GM21423 (cell line): Measurements from ENCODE around the gene TRIP13.

ENCODE experiments used
- ATAC-seq: cut with Tn5 transposase; IDR thresholded peaks from one replicate; pipeline ENCODE4 v1.9.1; 2021; ENCODE audit warnings: mild to moderate bottlenecking, moderate library complexity; ENCODE audit not compliant: unreplicated experiment

Gene TRIP13

GRCh38 chr5:949815-950560 is 57.3 kb downstream of the TRIP13 start:
- no peak for ATAC-seq

GRCh38 chr5:951940-952596 is 59.4 kb downstream of the TRIP13 start:
- no peak for ATAC-seq

DNA sequence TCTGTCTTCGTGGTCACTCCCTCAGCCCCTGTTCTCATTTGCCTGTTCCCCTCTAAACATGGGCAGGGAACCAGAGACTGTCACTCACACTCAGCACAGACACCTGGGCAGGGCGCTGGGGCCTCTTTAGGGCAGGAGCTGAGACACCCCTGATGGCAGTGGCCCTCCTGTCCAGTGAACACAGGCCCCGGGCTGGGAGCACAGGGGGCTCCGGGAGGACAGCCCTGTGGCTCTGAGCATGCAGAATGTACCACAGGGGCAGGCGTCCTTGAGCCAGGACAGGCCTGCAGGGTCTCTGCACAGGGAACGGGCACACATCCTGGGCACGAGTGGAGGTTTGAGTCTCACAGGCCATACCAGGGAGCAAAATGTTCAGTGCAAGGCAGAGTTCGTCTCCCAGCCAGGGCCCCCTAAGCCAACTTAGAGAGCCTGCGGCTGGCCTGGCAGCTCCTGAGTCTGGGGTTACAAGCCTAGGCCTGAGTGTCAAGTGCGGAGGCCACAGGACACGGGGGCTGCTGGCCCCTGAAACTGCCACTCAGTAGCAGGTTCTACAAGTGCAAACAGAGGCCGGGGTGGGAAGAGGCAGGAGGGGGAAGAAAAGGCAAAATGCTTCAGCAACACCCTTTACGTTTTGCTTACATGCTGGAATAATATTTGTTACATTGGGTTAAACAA is 60.0 kb downstream of the TRIP13 start:
- no peak for ATAC-seq

GRCh38 chr5:953535-954449 is 61.1 kb downstream of the TRIP13 start:
- ATAC-seq, result no peak

GRCh38 chr5:955886-956761 is 63.4 kb downstream of the TRIP13 start:
- no peak for ATAC-seq

GRCh38 chr5:956941-957747 is 64.5 kb downstream of the TRIP13 start:
- ATAC-seq, result peak; percentile 70

DNA sequence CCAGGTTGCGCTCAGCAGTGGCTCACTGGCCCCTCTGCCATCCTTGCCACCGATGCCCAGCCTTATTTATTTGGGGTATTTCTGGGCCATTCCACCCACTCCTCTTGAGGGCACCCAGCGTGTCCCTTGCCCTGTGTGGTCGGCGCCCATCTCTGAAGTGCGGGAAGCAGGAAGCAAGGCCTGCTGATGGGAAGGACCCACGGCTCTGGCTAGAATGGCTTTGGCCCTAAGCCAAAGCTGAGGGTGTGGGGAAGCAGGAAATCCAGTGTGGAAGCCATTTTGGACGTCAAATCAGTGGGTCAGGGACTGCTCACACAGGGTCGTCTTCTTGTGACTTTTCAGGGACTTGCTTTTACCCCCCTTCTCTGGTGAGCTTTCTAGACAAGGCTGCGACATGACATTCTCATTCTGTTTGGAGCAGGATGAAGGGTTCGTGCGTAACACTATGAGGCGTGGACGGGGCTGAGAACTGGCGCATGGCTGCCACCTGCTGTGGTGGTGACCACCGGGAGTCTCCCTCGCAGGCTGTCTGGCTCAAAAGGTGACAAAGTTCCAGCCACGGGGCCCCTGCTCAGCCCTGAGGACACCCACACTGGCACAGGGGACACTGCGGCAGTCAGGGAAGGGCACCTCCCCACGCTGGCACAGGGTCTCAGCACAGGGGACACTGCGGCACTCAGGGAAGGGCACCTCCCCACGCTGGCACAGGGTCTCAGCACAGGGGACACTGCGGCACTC is 65.2 kb downstream of the TRIP13 start:
- no peak for ATAC-seq

- ATAC-seq, result no peak
Observed at GRCh38 chr5:958701-959571, 66.3 kb downstream of the TRIP13 start.

DNA sequence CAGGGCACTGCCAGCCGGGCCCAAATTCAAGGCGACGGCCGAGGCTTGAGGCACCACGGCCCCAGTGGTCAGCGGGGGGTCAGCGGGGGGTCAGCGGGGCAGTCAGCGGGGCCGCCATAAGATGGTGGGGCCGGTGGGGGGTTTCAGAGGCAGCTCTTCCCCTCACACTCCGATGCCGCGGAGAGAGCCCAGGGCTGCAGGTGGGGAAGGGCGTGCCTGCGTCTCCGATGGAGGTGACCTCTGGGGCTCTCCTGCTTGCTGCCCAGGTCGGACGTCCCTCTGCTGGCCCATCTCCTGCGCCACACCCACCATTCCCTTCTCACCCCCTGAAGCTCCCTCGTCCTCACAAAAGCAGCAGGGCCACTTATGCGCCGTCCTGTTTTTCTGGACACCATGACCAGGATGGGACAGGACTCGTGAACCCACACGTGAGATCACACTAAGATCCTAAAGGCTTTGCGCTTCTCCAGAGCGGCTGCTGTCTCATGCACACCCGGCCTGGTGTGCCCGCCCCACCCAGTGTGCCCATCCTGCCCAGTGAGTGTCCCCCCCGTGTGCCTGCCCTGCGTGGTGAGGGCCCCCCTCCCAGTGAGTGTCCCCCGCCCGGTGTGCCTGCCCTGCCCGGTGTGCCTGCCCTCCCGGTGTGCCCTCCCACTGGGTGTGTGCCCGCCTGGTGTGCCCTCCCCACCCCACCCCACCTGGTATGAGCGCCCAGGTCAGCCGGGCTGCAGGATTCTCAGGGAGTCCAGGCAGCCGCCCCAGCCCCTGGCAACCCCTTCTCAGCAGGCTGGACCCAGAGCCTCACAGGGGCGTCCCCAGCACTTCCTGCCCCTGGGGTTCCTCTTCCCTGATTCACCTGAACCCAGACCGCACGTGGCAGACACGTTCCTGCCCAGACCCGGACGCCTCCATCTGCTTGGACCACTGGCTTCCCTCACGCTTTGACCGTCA is 67.2 kb downstream of the TRIP13 start:
- no peak for ATAC-seq

DNA sequence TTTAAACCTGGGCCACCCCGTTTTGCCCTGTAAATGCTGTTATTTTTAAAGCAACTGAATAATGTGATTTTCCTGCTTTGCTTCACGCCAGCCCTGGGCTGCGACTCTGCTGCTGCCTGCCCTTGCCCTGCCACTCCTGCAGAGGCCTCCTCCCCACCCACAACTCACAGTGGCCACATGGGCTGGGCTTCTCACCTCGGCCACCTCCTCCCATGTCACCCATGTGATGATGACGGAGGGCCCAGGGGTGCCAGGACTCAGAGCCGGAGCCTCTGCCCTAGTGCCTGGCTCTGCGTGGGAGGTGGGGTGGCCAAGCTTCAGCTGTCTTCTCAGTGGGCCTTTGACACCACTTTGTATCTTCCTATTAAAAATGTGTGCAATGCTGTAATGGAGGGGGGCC is 67.9 kb downstream of the TRIP13 start:
- ATAC-seq, result no peak

GRCh38 chr5:961002-961710 is 68.5 kb downstream of the TRIP13 start:
- ATAC-seq, result no peak

GRCh38 chr5:961711-962240 is 69.1 kb downstream of the TRIP13 start:
- ATAC-seq, result no peak

- ATAC-seq, result no peak
Observed at GRCh38 chr5:962386-962785, 69.7 kb downstream of the TRIP13 start.

DNA sequence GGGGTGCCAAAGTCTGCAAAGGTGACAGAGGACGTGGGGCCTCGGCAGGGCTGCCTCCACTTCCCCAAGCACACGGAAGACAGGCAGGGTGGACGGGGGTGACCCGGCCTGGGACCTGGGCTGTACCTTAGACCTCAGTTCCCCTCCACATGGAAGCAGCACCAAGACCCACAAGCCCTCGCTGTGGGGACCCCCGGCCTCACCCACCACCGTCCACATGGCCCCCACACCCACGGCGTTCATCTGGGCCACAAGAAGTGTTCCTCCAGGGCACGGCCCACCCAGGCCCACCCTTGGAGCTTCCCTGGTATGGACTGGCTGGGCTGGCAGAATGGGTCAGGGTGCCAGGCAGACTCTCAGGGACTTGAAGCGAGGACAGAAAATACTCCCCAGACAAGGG is 70.1 kb downstream of the TRIP13 start:
- no peak for ATAC-seq

DNA sequence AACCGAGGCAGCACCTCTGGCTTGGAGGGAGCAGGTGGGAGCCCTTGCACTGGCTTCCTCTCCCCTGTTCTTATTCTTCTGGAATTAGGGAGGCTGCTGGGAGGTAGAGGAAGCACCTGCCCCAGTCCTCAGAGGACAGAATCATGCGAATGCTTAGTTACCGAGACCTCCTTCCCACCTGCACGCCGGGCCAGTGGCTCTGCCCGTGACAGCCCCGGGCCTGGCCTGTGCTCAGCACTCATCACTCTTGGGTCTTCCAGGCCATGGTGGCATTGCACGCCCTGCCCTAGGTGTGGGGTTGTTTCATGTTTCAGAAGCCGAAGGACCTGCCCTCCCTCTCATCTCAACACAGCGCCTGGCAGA is 70.6 kb downstream of the TRIP13 start:
- ATAC-seq, result no peak
